ENCODE results near the gene GSG1L.

GSG1L gene

DNA sequence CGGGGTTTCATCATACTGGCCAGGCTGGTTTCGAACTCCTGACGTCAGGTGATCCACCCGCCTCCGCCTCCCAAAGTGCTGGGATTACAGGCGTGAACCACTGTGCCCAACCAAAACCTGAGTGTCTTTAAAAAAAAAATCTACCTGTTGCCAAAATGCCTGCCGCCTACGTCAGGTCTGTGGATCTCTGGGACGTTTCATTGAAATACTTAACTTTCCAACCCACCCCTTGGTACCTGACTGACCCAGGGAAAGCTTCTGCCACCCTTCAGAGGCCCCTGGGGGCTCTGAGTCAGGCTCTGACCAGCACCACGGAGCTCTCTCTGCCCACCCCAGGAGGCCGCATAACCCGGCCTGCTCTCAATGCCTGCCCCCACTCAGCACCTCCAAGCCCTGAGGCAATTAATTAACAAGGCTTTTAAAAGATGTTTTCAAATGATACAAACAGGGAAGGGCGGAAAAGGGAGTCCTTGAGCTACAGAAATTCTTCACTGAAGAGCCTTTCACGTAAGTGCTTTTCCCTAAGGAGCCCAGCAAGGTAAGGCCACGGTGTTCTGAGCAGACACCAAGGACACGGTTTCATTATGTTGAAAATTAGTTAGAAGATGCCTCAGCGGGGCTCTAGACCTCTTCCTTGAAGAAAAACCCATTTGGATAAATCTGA is 29.3 kb upstream of the GSG1L start:
- no peak for DNase-seq (ENCODE audit: low read depth in 3 of 3, low spot score in 1 of 3)

DNA sequence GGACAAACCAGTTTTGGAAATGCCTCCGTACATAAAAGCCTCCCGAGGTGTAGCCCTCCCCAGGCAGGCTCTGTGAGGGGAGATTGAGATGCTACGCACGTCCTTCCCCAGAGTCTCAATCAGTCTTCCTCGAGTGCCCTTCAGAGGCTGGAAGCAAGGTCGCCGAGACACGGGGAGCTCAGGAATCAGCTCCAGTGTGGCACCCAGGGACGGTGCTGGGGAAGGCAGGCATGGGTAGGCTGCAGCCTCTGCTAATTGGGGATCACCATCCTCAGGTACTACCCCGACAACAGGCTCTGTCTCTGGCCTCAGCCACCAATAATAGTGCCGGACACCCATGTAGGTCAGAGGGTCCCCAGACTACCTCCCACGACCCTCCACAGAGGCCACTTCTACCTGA is 28.1 kb upstream of the GSG1L start:
- DNase-seq (ENCODE audit: low read depth in 3 of 3, low spot score in 1 of 3): no peak

DNA sequence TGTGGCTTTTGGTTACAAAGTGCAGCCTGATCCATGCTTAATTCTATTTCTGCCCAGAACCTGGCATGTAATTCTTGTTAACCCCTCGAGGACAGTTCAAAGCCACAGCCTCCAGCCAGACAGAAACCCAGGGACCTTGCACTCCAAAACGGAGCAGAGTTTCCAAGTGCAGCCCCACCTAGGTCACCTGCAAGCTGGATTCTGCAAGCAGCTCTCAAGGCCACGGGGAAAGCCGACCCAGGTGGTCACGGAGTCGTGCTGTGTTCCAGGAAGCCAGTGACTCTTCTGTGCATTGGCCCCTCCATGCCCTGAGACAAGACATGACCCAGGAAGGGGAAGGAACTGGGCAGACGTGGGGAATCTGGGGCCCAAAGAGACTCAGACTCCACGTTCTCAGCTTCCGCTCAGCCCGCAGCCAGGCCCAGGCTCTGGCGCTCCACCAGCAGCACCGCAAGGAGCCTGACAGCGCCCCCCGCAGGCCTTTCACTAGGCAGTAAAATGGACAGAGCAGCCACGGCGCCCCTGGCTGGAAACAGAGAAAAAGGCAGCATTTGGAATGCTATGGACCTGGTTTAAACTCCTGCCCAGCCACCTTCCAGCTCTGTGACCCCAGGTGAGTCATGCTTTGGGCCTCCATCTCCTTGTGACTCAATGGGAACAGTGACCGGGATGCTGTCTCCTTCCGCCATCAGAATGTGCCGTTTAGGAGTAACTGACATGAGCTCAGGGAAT is 27.3 kb upstream of the GSG1L start:
- DNase-seq (ENCODE audit: low read depth in 3 of 3, low spot score in 1 of 3): no peak

DNA sequence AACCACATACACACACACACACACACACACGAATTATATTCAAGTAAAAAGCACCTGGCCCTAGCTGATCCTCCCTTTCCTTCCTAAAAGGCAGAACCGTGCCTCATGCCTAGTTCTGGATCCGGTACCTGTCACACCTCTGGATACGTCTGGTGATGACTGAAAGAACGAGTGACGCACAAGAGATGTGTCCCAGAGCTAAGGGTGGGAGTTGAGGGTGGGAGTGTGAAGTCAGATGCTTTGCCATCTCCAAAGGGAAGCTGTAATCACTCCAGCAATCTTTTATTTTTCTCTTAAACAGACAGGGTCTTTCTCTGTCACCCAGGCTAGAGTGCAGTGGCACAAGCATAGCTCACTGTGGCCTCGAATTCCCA is 26.5 kb upstream of the GSG1L start:
- no peak for DNase-seq (ENCODE audit: low read depth in 3 of 3, low spot score in 1 of 3)

DNA sequence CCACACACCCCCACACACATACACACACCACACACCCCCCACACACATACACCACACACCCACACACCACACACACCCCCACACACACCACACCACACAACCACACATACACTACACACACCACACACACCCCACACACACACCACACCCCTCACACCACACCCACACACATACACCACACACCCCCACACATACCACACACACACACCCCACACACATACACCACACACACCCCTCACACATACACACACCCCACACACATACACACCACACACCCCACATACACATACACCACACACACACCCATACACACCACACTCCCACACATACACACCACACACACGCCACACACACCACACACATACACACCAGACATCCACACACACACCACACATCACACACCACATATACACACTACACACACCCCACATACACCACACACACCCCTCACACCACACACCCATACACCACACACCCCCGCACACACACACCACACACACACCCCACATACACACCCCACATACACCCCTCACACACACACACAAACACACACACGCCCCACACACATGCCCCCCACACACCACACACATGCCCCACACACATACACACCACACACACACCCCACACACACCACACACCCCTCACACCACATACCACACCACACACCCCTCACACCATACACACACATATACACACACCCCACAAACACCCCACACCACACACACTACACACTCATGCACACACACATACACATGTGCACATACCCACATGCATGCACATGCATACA is 25.9 kb upstream of the GSG1L start:
- no peak for DNase-seq (ENCODE audit: low read depth in 3 of 3, low spot score in 1 of 3)

DNA sequence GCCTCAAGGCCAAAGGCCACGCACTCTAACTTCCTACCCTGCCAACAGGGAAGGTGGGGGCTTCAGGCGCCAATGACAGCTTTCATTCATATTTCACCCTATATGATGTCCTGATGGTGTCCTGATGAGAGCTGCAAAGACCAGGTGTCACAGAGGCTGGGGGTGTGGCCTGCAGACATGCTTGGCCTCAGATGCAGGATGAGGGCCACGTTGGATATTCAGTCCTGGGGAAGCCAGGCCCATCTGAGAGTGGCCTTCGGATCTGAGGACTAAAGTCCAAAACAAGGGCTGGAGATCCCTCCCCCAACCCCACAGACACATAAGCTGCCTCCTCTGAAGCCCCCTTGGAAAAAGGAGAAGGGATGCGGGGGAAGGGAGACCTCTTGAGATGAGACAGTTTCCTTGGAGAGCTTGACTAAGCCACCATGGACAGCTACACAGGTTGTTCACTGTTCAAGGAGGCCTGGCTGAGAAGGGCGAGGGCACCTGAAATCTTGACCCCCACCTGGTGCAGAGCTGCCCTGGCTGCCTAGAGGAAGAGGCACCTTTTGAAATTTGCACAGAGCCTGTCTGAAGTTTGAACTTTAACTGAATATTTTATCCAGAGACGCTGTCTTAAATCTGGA is 24.3 kb upstream of the GSG1L start:
- no peak for DNase-seq (ENCODE audit: low read depth in 3 of 3, low spot score in 1 of 3)

DNA sequence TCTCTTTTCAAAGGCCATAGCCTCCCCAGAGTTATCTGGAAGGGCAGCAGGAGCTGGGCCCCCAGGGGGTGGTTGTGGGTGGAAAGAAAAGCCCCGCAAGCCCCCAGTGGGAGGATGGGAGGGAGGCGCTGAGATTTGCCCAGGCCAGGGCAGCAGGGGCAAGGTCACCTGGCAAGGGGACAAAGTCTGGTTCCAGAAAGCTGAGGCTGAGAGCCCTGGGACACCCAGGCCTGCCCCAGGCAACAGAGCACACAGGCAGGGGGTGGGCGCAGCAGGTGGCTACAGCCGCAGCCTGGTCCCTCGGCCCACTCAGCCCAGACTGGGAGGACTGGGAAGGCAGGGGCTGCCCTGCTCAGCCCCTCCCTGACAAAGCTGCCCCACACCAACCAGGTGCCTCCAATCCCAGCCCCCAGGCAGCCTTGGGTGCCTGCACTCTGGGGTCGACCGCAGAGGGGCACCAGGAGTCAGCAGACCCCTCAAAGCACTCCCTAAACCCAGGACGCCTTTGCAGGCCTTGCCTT is 23.7 kb upstream of the GSG1L start:
- DNase-seq (ENCODE audit: low read depth in 3 of 3, low spot score in 1 of 3): no peak

DNA sequence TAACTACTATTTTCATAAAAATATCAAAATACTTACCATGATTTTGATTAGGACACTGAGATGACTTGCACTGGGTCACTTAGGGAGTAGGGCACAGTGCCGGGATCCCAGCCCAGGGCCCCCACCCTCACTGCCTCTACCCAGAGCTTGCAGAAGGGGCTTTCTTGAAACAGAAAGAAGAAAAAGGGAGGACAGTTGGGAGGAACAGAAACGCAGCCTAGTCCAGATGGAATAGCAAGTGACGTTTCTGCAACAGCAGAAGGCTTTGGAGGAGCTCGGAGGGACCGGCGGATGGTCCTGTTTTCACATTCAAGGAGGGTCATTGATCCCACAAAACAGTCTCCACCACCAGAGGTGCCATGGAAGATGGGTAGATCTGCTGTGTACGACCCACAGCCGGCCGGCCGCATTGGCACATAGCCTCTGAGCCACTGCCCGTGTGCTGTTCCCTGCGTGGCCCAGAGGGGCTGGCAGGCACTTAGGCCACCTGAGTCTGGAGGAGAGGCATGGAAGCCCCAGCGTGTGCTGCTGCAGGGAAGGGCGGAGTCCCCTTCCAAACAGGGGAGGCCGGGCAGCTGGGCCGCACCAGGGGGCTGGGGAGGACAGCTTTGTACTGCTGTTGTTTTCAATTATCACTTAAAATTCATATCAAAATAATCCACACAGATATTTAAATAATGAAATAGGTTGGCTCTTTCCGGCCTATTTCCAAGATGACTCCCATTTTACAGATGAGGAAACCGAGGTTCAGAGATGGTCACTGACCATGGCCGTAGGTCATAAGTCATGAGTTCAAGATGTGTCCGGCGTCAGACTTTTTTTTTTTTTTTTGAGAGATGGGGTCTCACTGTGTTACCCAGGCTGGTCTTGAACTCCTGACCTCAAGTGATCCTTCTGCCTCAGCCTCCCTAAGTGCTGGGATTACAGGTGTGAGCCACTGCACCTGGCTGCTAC is 22.9 kb upstream of the GSG1L start:
- no peak for DNase-seq (ENCODE audit: low read depth in 3 of 3, low spot score in 1 of 3)

DNA sequence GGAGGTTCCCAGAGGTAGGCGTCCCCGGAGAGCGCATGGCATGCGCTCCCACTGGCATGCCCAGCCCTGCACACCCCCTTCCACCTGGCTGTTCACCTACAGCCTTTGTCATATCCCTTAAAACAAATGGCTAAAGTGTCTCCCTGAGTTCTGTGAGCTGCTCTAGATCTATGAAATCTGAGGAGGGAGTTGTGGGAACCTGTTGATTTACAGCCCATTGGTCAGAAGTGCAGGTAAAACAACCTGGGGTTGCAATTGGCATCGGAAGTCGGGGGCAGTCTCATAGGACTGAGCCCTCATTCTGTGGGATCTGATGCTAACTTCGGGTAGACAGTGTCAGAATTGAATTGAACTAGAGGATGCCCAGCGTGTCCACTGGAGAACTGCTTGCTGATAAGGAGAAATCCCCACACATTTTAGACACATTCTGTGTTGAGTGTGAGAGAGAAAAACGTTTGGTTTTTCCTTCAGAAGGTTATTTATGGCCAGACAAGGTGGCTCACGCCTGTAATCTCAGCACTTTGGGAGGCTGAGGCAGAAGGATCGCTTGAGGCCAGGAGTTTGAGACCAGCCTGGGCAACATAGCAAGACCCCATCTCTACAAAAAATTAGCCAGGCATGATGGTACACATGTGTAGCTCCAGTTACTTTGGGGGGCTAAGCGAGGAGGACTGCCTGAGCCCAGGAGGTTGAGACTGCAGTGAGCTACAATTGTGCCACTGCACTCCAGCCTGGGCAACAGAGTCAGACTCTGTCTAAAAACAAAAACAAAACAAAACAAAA is 22.1 kb upstream of the GSG1L start:
- no peak for DNase-seq (ENCODE audit: low read depth in 3 of 3, low spot score in 1 of 3)

DNA sequence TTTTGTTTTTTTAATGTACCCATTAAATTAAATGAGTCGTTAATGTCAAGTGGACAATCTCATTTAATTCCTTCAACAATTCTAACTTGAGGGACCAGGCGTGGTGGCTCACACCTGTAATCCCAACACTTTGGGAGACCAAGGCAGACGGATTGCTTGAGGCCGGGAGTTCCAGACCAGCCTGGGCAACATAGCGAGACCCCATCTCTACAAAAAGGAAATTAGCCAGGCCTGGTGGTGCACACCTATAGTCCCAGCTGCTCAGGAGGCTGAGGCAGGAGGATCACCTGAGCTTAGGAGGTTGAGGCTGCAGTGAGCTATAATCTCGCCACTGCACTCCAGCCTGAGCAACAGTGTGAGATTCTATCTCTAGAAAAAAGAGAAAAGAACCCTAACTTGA is 20.7 kb upstream of the GSG1L start:
- no peak for DNase-seq (ENCODE audit: low read depth in 3 of 3, low spot score in 1 of 3)

DNA sequence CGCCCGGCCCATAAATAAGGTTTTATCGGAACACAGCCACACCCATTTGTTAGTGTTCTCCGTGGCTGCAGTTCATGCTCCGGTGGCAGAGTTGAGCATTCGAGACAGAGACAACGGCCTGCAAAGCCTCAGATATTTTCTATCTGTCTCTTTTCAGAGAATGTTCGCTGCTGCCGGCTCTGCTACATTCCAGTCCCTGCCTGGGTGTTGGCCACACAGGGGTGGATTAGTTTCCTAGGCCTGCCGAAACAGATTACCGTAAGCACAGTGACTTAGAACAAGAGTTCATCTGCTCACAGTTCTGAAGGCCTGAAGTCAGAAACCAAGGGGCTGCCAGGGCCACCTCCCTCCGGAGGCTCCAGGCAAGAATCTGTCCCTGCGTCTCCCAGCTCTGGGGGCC is 19.1 kb upstream of the GSG1L start:
- DNase-seq (ENCODE audit: low read depth in 3 of 3, low spot score in 1 of 3): no peak

DNA sequence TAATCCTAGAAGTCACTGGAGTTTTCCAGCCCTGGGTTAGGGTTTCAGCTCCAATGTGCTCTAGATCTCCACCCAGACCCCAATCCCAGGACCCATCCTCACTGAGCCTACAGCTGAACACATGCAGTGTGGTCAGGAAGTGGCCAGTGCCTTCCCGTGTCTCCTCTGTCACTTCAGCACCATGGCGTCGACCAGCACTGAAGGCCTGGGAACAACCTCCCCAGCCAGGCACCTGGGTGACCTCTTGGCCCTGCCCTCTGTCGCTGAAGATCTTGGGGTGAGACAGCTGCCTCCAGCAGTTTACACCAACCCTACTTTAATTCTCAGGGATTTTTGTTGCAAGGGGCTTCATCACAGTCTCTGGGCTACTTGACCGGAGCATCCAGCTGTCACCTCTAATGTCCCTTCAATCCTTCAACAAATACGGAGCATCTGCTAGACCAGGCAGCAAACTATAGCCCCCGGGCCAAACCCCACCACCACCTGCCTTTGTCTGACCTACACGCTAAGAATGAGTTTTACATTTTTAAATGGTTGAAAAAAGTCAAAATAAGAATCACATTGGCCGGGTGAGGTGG is 18.0 kb upstream of the GSG1L start:
- no peak for DNase-seq (ENCODE audit: low read depth in 3 of 3, low spot score in 1 of 3)

DNA sequence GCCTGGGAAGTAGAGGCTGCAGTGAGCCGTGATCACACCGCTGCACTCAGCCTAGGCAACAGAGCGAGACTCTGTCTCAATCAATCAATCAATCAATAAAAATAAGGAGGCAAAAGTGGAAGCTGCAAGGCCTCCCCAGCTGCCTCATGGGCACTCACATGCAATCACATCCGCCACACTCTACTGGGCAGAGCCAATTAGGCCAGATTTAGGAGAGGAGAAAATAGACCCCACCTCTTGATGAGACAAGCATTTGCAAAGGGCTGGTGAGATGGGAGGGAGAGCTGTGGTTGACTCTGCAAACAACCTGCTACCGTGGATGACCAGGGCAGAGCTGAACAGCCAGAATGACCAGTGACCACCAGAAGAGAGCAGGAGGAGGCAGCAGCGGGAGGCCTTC is 14.7 kb upstream of the GSG1L start:
- DNase-seq (ENCODE audit: low read depth in 3 of 3, low spot score in 1 of 3): no peak

DNA sequence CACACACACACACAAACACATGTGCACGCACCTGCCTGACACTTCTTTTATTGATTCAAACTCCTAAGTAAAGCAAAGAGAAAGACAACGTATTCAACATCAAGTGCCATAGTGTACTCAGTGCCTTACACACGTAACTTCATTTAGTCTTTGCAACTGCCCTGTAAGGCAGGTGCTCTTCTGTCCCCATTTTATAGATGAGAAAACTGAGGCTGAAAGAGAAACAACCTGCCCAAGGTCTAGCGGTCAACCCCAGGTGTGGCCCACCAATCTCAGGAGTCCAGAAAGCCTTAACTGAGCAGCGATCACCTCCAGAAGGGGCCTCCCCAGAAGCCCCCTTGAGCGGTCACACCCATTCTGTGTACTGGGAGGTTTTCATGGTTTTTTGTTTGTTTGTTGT is 10.3 kb upstream of the GSG1L start:
- DNase-seq (ENCODE audit: low read depth in 3 of 3, low spot score in 1 of 3): no peak

DNA sequence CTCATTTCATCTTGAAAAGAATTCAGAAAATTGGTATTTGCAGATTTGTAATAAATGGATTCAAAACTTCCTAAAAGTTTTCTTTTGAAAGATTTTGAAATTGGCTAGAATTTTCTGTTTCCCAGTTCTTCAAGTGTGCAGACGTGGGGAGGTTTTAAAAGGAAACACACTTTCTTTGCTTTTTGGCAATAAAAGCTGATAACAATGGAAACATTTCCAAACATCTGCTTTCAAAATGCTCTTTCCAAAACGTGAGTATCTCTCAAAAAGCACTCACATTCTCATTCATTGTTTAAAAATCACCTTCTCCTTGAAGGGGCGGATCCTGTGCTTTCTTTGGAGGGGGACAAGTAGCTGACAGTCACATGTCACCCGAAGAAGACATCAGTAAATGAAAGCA is 8.6 kb upstream of the GSG1L start:
- no peak for DNase-seq (ENCODE audit: low read depth in 3 of 3, low spot score in 1 of 3)

DNA sequence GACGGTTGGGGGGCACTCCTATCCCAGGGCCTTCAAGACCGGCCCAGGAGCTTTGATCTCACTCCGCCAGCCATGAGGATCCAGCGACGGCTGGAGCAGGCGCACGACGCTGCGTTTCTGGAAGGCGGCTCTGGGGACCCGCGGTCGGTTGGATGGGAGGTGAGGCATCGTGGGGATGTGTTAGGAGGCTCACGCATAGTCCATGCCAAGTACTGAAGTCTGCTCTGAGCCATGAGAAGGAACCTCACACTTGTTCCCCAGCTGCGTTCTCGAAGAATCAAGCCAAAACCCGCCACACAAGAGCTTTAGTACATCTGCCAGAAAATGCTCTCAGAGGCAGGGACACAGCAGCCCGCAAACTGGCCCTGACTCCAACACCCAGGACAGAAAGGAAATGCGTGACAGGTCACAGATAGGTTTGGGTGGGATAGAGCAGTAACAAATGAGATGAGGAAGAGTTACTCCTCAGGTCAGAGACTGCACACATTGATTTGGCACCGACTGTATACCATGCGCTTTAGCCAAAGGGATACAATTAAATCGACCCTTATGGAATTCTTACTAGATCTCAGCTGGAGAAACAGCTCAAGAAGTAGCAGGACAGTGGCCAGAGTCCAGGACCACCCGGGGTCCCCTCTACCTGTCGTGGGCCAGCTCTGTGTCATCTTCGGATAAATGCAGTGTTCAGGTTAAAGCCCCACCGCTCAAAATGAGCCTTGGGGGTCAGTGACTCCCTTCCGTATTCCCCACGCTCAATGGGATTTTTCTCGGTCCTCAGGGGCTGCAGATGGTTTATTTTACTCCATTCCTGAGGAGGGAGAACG is 6.7 kb upstream of the GSG1L start:
- DNase-seq (ENCODE audit: low read depth in 3 of 3, low spot score in 1 of 3): no peak

DNA sequence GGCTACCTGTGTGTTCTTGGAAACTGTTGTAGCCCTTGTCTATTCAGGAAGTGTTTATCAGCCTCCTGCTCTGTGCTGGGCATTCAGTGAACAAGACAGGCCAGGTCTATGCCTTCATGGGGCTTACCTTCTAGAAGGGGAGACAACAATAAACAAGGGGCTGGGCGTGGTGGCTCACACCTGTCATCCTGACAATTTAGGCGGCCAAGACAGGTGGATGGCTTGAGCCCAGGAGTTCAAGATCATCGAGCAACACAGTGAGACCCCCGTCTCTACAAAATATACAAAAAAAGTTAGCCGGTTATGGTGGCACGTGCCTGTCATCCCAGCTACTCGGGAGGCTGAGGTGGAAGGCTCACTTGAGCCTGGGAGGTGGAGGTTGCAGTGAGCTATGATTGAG is 5.5 kb upstream of the GSG1L start:
- no peak for DNase-seq (ENCODE audit: low read depth in 3 of 3, low spot score in 1 of 3)

DNA sequence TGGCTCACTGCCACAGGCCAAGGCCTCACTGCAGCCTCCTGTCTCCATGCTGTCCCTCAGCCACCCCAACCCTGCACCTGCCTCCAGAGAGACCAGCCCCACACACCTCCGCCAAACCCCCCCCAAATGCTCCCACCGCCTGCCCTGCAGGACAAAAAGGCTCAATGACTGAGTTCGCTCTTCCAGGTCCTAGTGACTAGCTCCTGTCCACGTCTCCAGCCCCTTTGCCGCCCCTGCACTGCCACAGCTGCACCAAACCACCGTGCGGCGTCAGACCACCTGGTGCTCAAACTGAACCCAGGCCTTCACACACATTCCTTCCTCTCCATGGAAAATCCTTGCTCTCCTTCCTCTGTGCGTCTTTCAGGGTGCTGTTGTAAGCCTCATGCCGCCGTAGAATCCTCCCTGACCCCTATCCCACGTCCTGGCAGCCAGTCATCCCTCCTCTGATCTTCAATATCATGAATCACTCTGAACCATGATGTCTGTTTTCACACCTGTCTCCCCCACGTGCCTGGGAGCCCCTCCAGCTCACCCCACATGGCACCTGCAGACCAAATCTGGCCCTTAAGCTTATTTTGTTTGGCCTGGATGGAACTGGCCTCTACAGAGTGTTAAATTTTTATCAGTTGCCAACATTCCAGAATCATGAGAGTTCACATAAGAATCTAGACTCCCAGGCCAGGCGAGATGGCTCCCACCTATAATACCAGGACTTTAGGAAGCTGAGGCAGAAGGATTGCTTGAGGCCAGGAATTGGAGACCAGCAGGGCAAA is 4.3 kb upstream of the GSG1L start:
- DNase-seq (ENCODE audit: low read depth in 3 of 3, low spot score in 1 of 3): no peak

Measured in stimulated activated CD4-positive, alpha-beta T cell treated with anti-CD3 and anti-CD28 coated beads, TNF-alpha, amount 100 ng/mL, for 1 hour (primary cell).